Karpas-422 (cell line): Measurements from ENCODE around the gene STAT5B. TPM values are rescaled to one million over a fixed set of nuclear protein-coding genes. Genes with fewer than 3 reads are reported as not detected.
"Not testable (repeated sequence)": the region's sequence is repeated elsewhere in the genome, so short reads cannot be mapped to it uniquely, and the experiment has no call there.

Experiments used
- DNase-seq: peaks from one replicate; pipeline ENCODE4 v3.0.0-alpha.2; 2015
- H2AFZ ChIP-seq: fragments of 200-600 bp; sonication (generic); 2 replicates; pipeline ENCODE4 v1.6.1; 2014; ENCODE audit warnings: antibody characterized with exemption, low read length, mixed read lengths
- H3K27ac ChIP-seq: fragments of 200-600 bp; sonication (generic); 2 replicates; pipeline ENCODE4 v1.5.1; 2014; ENCODE audit warnings: mild to moderate bottlenecking, low read length, moderate library complexity
- H3K27me3 ChIP-seq: fragments of 200-600 bp; sonication (generic); 2 replicates; pipeline ENCODE4 v1.6.1; 2014; ENCODE audit warnings: low read length, mixed read lengths
- H3K36me3 ChIP-seq: fragments of 200-600 bp; sonication (generic); 2 replicates; pipeline ENCODE4 v1.6.1; 2014; ENCODE audit warnings: low read length, mixed read lengths; ENCODE audit not compliant: insufficient read depth
- H3K4me1 ChIP-seq: fragments of 200-600 bp; sonication (generic); 2 replicates; pipeline ENCODE4 v1.6.1; 2014; ENCODE audit warnings: mild to moderate bottlenecking, low read length, mixed read lengths
- H3K4me2 ChIP-seq: fragments of 200-600 bp; sonication (generic); 2 replicates; pipeline ENCODE4 v1.6.1; 2014; ENCODE audit warnings: low read length, low read depth, mild to moderate bottlenecking; ENCODE audit not compliant: poor library complexity, severe bottlenecking
- H3K4me3 ChIP-seq: fragments of 200-600 bp; sonication (generic); 2 replicates; pipeline ENCODE4 v1.5.1; 2014; ENCODE audit warnings: mild to moderate bottlenecking, antibody characterized with exemption, low read length, mixed read lengths
- H3K79me2 ChIP-seq: fragments of 200-600 bp; sonication (generic); 2 replicates; pipeline ENCODE4 v1.6.1; 2014; ENCODE audit warnings: mild to moderate bottlenecking, low read length, mixed read lengths
- H3K9ac ChIP-seq: fragments of 200-600 bp; sonication (generic); 2 replicates; pipeline ENCODE4 v1.6.0; 2014; ENCODE audit warnings: low read length
- H3K9me2 ChIP-seq: fragments of 200-600 bp; sonication (generic), shearing (Covaris generic); replicated peaks from 2 replicates; pipeline ENCODE4 v1.6.0; 2014; ENCODE audit warnings: mild to moderate bottlenecking, low read length, moderate library complexity; ENCODE audit not compliant: insufficient read depth
- H3K9me3 ChIP-seq: fragments of 300-700, 200-600 bp; sonication (generic); 2 replicates; pipeline ENCODE4 v1.6.1; 2014; ENCODE audit warnings: low read length, mixed read lengths
- H4K20me1 ChIP-seq: fragments of 200-600 bp; sonication (generic); 2 replicates; pipeline ENCODE4 v1.6.1; 2014; ENCODE audit warnings: mild to moderate bottlenecking, antibody characterized with exemption, low read length, low read depth; ENCODE audit not compliant: insufficient read depth
- total RNA-seq: library from RNA; depleted of rRNA; stranded (reverse); fragments of >200 nt; shearing (Covaris generic); gene quantifications from 2 replicates; pipeline ENCODE4 v1.2.3, GENCODE V29; 2014; ENCODE audit warnings: low replicate concordance

Gene STAT5B
- total RNA-seq, 1 experiment from 2014 or later: 110 TPM

- no peaks in the 10 kb centered on the region for H4K20me1 ChIP-seq
- H3K9me2 ChIP-seq: no peaks in the 10 kb centered on the region
- no peaks in the 10 kb centered on the region for H3K27me3 ChIP-seq
- peaks cover 91% of the 10 kb centered on the region for H3K79me2 ChIP-seq
- H3K4me2 ChIP-seq: peak overlapping the region; percentile 76
- H3K36me3 ChIP-seq: no peaks in the 10 kb centered on the region
- no peak overlapping the region for H2AFZ ChIP-seq
- H3K9me3 ChIP-seq: no peaks in the 10 kb centered on the region
- peaks cover 60% of the 10 kb centered on the region for H3K4me1 ChIP-seq
- no peak overlapping the region for H3K9ac ChIP-seq
- H3K4me3 ChIP-seq: peak overlapping the region; percentile 63; the same call in 1 of the 2 replicates
- no peak for DNase-seq
- H3K27ac ChIP-seq: peak overlapping the region; percentile 91
These were observed 28.5 kb downstream of the STAT5B start for GRCh38 chr17:42247734-42248133.

GRCh38 chr17:42246515-42246914 is 29.7 kb downstream of the STAT5B start:
- H3K9me2 ChIP-seq: no peaks in the 10 kb centered on the region
- no peak overlapping the region for H3K4me3 ChIP-seq
- H4K20me1 ChIP-seq: no peaks in the 10 kb centered on the region
- H3K27me3 ChIP-seq: no peaks in the 10 kb centered on the region
- peaks cover 51% of the 10 kb centered on the region for H3K4me1 ChIP-seq
- H3K27ac ChIP-seq: 0 out of 2 replicates have a peak overlapping the region, but pooled peaks have one; percentile 91
- DNase-seq: no peak
- no peaks in the 10 kb centered on the region for H3K36me3 ChIP-seq
- no peak overlapping the region for H3K4me2 ChIP-seq
- H2AFZ ChIP-seq: no peak overlapping the region
- H3K9ac ChIP-seq: no peak overlapping the region
- H3K9me3 ChIP-seq: no peaks in the 10 kb centered on the region
- H3K79me2 ChIP-seq: peaks cover 92% of the 10 kb centered on the region

GRCh38 chr17:42245183-42245582 is 31.0 kb downstream of the STAT5B start:
- not testable (repeated sequence) for DNase-seq, H2AFZ ChIP-seq, H3K9me2 ChIP-seq, H3K9ac ChIP-seq, H3K27me3 ChIP-seq, H3K9me3 ChIP-seq, H3K4me3 ChIP-seq, H4K20me1 ChIP-seq, H3K4me2 ChIP-seq, H3K36me3 ChIP-seq, H3K27ac ChIP-seq
- peaks cover 38% of the 10 kb centered on the region for H3K4me1 ChIP-seq
- peaks cover 93% of the 10 kb centered on the region for H3K79me2 ChIP-seq

GRCh38 chr17:42244116-42244515 is 32.1 kb downstream of the STAT5B start:
- not testable (repeated sequence) for H3K36me3 ChIP-seq, H3K9ac ChIP-seq, H3K27ac ChIP-seq, DNase-seq, H3K27me3 ChIP-seq, H3K4me3 ChIP-seq, H3K9me3 ChIP-seq, H3K4me2 ChIP-seq, H2AFZ ChIP-seq, H3K9me2 ChIP-seq, H4K20me1 ChIP-seq
- Histone ChIP-seq H3K79me2 (peaks cover 93% of the 10 kb centered on the region), H3K4me1 (peaks cover 27% of the 10 kb centered on the region)

- Histone ChIP-seq H3K4me3 (no peak overlapping the region), H3K79me2 (peaks cover 93% of the 10 kb centered on the region), H3K27ac (no peak overlapping the region), H3K4me1 (peaks cover 21% of the 10 kb centered on the region), H3K9ac (no peak overlapping the region), H3K4me2 (no peak overlapping the region), H3K36me3 (no peaks in the 10 kb centered on the region), H4K20me1 (0 out of 2 replicates have a peak, but pooled peaks cover 4% of the 10 kb centered on the region), H2AFZ (no peak overlapping the region), H3K9me2 (no peaks in the 10 kb centered on the region), H3K9me3 (no peaks in the 10 kb centered on the region), H3K27me3 (no peaks in the 10 kb centered on the region)
- no peak for DNase-seq
These were observed 32.7 kb downstream of the STAT5B start for GRCh38 chr17:42243493-42243982.

GRCh38 chr17:42241871-42242270 is 34.3 kb downstream of the STAT5B start:
- 0 out of 2 replicates have a peak, but pooled peaks cover 4% of the 10 kb centered on the region for H4K20me1 ChIP-seq
- no peak overlapping the region for H3K4me3 ChIP-seq
- H3K4me2 ChIP-seq: no peak overlapping the region
- H3K4me1 ChIP-seq: peaks cover 4% of the 10 kb centered on the region
- no peaks in the 10 kb centered on the region for H3K36me3 ChIP-seq
- H3K9me2 ChIP-seq: no peaks in the 10 kb centered on the region
- no peaks in the 10 kb centered on the region for H3K9me3 ChIP-seq
- no peak for DNase-seq
- no peak overlapping the region for H3K9ac ChIP-seq
- no peak overlapping the region for H2AFZ ChIP-seq
- H3K79me2 ChIP-seq: peaks cover 93% of the 10 kb centered on the region
- no peak overlapping the region for H3K27ac ChIP-seq
- H3K27me3 ChIP-seq: no peaks in the 10 kb centered on the region

- H4K20me1 ChIP-seq, H3K4me2 ChIP-seq, H3K4me1 ChIP-seq, H3K4me3 ChIP-seq, H3K27ac ChIP-seq, H3K36me3 ChIP-seq, H3K9ac ChIP-seq, H3K27me3 ChIP-seq, H3K9me2 ChIP-seq, DNase-seq, H2AFZ ChIP-seq, H3K9me3 ChIP-seq: not testable (repeated sequence)
- peaks cover 94% of the 10 kb centered on the region for H3K79me2 ChIP-seq
These were observed 35.3 kb downstream of the STAT5B start for GRCh38 chr17:42240863-42241262.

GRCh38 chr17:42240201-42240600 is 36.0 kb downstream of the STAT5B start:
- Histone ChIP-seq H3K79me2 (peaks cover 96% of the 10 kb centered on the region), H3K4me3 (no peak overlapping the region), H3K27ac (no peak overlapping the region)

More at GRCh38 chr17:42240201-42240600, 36.0 kb downstream of the STAT5B start:
- Histone ChIP-seq H3K9me3 (no peaks in the 10 kb centered on the region), H3K9me2 (no peaks in the 10 kb centered on the region), H3K4me2 (no peak overlapping the region), H3K27me3 (no peaks in the 10 kb centered on the region), H3K36me3 (no peaks in the 10 kb centered on the region), H3K9ac (no peak overlapping the region), H4K20me1 (0 out of 2 replicates have a peak, but pooled peaks cover 4% of the 10 kb centered on the region), H3K4me1 (peaks cover under 1% of the 10 kb centered on the region), H2AFZ (no peak overlapping the region)
- DNase-seq: no peak
